ENCODE measurements around the gene GAS2L3.
A peak's percentile ranks its signal among the peaks of the same experiment; 100 is the strongest.
"Not testable (repeated sequence)": the region's sequence is repeated elsewhere in the genome, so short reads cannot be mapped to it uniquely, and the experiment has no call there.

GAS2L3 gene

DNA sequence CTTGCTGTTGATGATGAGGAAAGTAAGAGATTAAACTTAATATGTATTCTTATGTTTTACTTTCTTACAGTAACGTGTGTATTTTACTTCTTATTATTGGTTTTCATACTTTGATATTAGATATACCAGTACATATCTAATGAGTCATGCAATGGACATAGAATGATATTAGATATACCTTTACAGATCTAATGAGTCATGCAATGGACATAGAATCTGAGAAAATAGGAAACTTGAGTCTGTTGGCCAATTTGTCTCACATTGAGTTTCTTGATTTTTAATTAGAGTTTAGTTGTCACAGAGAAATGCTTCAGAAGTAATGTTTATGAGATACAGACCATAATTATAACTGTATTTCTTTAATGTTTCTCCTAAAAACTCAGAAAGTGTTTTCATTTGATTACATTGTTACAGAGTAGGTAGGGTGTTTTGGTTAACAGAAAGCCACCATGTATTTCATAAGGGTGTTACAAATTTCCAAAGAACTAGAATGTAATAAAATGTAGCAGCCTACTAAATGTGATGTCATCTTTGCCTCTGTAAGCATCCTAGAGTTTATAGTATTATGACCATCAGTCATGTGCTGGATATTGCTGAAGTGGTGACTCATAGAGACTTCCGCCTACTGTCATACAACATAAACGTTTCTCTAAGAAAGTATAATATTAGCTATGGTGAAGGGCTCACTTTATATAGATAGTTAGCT, 3.0 kb downstream of the GAS2L3 start:
- peak; percentile 5 to 34 for DNase-seq

DNA sequence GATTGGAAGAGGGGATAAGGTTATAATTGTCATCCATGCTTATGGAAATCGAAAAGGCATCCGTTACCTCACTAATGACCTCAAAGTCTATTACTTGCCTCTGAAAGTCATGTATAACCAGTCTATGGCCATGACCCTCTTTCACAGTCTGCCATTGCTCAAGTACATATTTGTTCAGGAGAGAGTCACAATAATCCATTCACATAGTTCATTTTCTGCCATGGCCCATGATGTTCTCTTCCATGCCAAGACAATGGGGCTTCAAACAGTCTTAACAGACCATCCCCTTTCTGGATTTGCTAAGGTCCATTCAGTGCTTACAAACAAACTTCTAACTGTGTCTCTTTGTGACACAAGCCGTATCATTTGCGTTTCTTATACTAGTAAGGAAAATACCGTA, 5.4 kb downstream of the GAS2L3 start:
- no peak for DNase-seq

DNA sequence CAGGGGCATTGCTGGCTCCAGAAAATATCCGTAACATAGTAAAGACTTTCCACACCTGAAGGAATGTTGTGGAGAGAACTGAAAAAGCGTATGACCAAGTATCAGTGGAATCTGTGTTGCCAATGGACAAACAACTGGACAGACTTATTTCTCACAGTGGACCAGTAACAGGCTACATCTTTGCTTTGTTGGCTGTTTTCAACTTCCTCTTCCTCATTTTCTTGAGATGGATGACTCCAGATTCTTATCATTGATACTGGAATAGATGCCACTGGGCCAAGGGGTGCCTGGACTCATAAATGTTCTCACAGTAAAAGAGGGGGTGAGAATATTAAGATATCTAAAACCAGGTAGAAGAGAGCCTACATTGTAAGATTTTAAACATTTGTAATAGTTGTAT, 6.4 kb downstream of the GAS2L3 start:
- DNase-seq, result no peak

DNA sequence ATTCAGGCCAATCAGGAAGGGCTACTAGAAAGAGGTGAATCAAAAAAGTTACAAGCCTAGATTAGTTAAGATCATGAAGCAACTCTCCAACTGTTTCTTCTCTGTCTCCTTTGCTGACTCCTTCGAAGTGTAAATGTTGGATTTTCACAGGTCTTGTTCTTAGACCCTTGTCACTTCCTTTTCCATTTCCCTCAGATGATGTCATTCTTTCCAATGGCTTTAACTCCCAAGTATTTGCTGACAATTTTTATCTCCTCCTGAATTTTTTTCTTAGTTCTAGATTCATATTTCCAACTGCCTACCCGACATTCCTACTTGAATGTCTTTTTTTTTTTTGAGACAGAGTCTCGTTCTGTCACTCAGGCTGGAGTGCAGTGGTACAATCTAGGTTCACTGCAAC, 10.8 kb downstream of the GAS2L3 start:
- no peak for DNase-seq

DNA sequence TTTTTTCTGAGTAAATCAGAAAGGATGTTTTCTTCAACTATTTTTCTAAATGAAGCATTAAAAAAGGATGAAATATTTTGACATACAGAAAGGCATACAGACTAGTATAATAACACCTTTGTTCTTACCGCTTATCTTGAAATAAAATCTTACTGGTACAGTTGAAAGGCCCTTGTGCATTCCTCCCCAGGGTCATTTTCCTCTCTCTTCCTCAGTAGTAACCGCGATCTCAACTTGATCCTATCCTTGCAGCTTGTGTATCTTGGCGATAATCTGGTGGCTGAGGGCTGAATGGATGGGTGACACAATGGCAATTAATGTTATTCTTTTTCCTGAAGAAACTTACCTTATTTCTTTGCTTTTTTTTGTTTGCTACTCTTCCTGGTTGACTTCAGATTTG, 18.5 kb downstream of the GAS2L3 start:
- DNase-seq, result no peak

DNA sequence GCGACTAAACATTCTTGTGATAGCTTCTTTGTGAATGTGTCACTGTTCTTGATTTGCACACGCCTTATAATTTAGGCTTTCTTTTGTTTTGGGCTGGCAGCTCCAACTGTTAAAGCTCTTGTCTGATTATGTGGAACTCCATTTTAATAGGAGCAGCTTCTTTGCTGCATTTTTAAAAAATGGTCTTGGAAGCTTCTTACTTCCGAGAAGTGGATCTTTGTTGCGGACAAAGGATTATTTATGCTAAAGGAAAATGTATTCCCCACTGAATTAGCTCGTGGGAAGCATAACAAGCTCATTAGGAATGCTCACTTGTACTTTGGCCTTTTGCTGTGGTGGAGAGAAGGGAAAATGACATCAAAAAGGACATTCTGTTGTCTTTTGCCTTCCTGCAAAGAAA, 20.0 kb downstream of the GAS2L3 start:
- no peak for DNase-seq

DNA sequence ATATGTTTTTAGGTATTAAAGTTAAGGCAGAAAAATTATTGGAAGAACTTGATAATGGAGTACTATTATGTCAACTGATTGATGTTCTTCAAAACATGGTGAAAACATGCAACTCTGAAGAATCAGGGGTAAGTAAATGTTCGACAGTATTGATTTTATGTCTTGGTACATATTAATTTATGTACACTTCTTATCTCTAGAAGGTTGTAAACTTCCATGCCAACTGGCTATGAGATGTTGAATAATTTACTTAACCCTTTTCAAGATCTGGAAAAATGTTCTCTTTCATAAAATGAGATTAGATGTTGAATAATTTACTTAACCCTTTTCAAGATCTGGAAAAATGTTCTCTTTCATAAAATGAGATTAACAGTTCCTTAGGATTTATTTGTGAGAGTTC, 28.1 kb downstream of the GAS2L3 start:
- no peak for DNase-seq

DNA sequence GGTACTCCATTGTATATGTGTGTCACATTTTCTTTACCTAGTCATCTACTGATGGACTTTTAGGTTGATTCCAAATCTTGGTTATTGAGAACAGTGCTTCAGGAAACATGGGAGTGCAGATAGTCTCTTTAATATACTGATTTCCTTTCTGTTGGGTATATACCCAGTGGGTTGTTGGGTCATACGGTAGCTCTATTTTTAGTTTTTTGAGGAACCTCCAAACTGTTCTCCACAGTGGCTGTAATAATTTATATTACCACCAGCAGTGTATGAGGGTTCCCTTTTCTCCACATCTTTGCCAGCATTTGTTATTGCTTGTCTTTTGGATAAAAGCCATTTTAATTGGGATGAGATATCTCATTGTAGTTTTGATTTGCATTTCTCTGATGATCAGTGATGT, 29.5 kb downstream of the GAS2L3 start:
- DNase-seq, result not testable (repeated sequence)

DNA sequence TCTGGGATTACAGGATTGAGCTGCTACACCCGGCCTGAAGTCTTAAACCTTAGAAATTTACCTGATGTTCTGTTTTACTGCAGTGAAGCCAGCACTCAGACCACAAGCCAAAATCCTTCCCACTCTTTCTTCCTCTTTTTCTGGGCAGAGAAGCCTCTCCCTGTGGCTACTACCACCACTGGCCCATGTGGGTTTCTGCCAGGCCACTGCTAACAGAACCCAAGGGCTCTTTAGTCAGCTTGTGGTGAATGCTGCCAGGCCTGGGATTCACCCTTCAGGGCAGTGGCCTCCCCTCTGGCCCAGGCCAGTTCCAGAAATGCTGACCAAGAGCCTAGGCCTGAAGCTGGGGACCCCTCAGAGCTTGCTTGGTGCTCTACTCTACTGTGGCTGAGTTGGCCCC, 35.3 kb downstream of the GAS2L3 start:
- DNase-seq, result no peak

DNA sequence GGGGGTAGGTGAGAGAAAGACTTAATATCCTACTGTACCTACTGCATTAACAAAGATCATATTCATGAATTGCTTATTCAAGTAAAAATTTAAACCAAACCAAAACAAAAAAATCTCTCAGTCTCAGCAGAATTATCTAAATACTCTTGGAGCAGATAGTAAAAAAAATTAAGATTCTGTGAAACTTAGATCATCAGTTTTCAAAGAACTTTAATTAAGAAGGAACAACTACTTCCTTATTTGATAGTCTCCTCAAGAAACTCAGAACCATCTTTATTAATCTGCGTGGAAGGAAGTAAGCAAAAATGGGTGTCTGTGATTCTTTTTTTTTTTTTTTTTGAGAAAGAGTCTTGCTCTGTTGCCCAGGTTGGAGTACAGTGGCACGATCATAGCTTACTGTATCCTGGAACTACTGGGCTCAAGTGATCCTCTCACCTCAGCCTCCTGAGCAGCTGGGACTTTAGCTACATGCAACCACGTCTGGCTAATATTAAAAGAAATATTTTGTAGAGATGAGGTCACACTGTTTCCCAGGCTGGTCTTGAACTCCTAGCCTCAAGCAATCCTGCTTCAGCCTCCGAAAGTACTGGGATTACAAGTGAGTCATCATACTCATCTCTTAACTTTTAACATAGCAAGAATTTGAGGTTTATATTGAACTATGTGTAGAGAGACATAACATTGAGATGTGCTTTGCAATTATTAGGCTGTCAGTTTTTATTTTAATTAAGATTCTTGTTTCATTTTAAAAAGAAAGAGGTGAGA, 37.4 kb downstream of the GAS2L3 start:
- no peak for DNase-seq

DNA sequence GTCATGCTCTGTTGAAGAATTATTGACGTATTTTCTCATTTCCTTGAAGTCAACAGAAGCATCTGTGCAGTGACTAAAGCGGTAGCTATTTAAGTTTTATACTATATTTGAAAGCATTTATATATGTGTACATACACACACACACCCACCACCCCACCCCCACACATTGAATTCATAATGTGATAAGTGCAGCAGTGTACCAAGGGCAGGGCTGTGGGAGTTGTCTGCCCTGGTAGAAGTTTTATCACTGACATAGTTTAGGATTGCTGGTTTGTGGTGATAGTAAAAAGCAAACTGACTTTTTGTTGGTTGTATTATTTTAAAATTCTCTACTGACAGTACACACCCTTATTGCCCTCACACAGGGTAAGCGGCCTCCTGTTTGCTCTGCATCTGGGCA, 39.1 kb downstream of the GAS2L3 start:
- no peak for DNase-seq

DNA sequence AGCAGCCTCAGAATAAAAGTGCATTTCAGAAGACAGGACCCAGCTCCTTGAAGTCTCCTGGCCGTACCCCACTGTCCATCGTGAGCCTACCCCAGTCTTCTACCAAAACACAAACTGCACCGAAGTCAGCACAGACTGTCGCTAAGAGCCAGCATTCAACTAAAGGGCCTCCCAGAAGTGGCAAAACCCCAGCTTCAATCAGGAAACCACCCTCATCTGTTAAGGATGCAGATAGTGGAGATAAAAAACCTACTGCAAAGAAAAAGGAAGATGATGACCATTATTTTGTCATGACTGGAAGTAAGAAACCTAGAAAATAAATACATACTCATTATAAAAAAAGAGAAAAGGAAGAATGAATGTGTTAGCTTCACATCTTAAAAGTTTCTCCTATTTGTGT, 51.1 kb downstream of the GAS2L3 start:
- no peak for DNase-seq

DNA sequence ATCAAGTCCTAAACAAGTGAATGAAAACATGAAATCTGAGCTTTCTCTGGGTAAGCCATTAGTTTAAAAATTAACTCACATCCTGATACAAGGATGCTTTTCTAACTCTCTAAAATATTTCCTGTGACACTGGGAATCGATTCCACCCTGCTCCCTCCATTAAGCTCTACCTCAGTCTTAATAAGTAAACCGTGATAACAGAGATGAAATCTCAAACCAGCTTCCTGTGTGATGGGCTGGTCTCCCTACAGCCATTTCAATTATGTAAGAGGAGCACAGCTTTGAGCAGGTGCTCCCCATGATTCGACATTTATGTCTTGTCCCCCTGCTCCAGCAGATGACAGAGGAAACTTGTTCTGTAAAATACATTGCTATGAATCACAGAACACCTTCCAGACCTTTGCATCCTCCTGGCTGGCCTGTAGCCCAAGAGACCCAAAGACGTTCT, 59.0 kb downstream of the GAS2L3 start:
- no peak for DNase-seq

DNA sequence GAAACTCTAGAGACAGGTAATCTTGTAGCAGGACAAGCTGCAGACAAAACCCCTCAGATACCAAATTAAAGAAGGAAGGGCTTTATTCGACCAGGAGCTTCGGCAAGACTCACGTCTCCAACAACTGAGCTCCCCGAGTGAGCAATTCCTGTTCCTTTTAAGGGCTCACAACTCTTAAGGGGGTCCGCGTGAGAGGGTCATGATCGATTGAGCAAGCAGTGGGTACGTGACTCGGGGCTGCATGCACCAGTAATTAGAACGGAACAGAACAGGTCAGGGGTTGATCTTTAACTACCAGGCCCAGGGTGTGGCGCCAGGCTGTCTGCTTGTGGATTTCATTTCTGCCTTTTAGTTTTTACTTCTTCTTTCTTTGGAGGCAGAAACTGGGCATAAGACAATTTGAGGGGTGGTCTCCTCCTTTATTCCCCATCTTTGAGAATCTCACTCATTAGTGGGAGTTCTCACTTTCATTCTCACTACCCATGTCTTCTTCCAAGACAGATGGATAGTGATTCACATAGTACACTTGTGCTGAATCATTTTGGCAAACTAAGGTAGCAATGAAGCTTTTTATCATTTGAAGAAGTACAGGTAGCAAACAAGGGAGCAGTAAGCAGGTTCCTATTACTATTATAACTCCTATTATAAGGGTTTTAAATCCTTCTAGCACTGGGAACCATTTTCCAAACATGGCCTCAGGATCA, 59.8 kb downstream of the GAS2L3 start:
- not testable (repeated sequence) for DNase-seq

DNA sequence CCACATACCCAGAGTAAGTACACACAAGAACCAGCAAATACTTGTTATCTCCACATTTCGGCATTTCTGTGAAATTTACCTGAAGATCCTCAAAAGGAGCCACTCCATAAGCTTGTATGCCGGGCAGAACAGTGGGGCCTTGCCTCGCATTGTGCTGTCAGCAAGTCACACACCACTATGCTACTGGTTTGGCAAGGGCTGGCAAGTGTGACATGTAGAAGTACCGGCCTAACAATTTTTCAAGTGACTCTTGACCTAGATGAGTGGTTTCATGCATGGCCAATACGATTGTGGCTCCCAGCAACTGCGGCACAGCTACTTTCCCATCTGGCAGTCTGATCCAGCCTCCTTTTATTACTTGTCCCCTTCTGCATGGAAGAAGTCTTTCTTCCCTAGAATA, 69.8 kb downstream of the GAS2L3 start:
- DNase-seq, result no peak

DNA sequence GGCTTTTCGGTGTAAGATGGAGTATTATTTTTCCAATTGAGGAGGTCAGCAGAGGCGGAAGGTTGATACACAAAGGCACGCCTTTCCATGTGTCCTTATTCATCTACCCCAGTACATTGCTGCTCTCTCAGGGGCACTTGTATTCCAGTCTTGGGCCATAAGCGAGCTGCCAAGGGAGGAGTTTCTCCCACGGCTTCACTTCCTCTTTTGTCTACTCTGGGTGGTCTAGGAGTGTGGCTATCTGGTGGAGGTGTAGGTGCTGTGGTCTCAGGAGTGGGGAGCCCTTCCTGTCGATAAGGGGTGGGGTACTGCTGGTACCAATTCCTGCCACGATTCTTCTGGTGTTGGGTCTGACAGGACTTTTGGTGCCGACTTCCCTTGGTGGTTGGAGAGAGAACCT, 73.4 kb downstream of the GAS2L3 start:
- no peak for DNase-seq

DNA sequence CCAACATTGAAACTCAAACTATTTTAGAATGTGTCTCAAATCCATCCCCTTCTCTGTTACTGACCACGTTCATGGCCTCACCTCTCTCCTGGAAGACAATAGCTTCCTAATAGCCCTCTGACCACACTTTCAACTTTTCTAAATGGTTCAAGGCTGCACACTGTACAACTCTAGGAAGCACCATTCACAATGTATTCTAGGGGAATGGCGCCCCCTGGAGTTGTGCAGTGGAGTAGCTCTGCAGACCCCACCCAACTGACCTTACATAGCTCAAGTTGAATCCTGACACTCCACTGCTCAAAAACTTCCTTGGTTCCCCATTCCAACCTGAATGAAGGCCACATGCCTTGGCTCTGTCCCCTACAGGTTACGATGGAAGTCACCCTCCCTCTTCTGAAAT, 77.6 kb downstream of the GAS2L3 start:
- DNase-seq, result no peak

DNA sequence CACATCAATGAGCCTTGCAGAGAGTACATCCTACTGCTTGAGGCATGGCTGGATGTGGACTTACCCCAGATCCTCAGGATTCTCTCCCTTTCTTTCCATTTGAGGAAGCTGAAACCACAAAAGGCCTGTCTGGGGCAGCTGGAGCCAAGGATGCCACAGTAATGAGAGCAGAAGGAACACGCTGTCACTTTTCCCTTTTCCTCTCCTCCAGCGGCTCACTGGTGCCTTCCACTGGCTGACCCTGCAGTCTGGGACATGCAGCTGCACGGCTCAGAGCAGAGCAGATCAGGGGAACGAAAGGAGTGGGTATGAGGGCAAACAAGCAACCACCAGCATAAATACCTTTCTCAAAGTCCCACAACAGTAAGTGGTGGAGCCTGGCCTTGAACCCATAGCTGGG, 78.2 kb downstream of the GAS2L3 start:
- no peak for DNase-seq

DNA sequence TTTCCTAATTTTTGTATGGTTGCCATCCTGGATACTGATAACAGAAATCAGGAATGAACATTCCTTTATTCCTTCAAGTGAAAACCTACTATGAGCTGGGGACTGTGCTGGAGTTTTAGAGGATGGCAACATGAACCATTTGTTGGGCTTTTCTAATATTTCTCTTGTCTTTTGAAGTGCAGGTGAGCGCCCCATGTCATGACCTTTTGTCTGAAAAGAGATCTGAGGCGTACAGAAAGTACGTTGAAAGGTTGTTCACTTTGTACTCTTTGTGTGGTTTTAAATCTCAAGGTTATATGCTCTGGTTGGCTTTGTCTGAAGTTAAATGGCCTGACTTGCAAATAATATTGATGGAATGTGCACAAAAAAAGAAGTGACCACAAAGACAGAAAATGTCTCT, 79.0 kb downstream of the GAS2L3 start:
- no peak for DNase-seq

DNA sequence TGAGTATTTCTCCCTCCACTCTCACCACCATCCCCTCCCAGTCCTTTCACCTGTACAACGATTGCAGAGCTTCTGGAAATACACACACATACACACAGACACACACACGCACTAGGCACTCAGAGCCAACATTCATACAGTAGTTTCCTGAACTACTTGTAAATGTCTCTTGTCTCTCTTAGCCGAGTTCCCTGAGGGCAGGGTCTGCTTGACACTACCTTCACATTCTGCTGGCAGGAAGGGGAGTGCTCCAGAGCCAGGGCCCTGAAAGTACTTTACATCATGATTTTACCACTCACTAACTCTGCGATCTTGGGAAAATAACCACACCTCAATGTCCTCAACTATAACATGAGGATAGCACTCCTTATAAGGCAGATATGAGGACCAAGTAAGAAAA, 82.7 kb downstream of the GAS2L3 start:
- DNase-seq, result no peak

DNA sequence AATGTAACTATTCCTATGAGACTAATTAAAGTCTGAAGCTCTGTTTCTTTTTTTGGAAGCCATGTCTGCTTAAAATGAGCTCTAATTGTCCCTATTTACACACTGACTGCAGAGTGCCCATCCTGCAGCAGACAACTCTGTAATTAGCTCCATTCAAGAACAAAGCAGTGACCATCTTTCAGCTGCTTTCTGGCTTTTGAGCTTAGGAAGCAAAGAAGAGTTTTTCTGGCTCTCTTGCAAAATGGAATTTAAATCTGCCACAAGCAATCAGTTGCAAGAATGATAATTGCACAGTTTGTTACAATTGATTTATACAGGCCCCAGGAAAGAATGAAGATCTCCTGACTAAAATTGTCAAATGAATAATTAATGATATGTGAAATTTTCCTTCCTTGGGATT, 83.4 kb downstream of the GAS2L3 start:
- DNase-seq, result no peak

DNA sequence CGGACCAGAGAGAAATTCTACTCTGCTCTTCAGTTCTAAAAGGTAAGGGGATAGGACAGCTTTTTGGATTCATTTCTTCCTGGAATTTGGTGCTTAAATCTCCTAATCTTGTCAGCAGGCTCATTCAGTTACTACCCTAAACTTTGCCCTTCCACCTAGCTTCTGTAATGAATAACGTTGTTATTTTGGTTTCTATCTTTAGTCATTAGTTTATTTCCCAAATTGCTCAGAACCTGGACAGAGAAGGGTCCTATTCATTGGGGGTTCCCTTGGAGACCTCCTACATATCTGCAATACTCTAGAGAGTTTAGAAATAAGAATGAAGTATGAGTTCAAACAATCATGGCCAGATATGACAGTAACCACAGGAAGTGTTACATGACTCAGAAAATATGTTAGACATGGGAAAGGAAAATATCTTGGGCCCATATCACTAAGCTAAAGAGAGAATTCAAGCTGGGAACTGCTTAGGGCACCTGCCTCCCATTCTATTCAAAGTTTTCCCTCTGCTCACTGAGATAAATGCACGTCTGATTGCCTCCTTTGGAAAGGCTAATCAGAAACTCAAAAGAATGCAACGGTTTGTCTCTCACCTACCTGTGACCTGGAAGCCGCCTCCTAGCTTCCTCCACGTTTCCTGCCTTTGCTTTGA, 87.9 kb downstream of the GAS2L3 start:
- no peak for DNase-seq

DNA sequence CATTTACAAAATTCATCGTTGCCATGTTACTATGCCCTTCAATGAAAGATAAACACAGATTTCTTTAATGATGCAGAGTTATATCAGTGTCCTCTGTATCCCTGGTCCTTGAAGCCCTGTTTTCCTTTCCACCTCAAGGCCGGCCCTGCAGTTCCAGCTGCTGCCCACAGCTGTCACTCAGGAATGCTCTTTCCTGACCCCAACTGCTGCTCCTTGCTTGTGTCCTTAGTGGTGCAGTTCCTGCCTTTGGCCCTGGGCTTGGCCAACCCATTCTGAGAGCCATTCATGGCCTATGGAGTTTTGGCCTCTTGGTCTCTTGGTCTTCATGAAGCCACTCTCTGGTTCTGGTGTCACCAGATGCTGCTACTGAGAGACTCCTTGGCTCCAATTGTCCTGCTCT, 93.1 kb downstream of the GAS2L3 start:
- no peak for DNase-seq

Data from Kasumi-1 (cell line).